HEK293 (cell line): ENCODE results near the gene PRRT2.

ENCODE experiments used
- CTCF ChIA-PET: fragments of 350-600 bp; formaldehyde crosslinking; extraction: SDS; loops from one replicate; lab custom pipeline; 2021; ENCODE audit warnings: antibody characterized with exemption; lab: Yijun Ruan, JAX
- POLR2A ChIA-PET: fragments of 300-600 bp; formaldehyde crosslinking; extraction: SDS; loops from one replicate; lab custom pipeline; 2020; ENCODE audit warnings: antibody characterized with exemption, inconsistent platforms; lab: Yijun Ruan, JAX
- H3K27ac ChIP-seq: fragments of 200-500 bp; sonication (Bioruptor generic); 2 replicates; pipeline ENCODE4 v1.5.1; 2014; ENCODE audit warnings: low read depth, low read length, control low read depth, inconsistent platforms; ENCODE audit errors: extremely low read depth
- H3K36me3 ChIP-seq, 2 experiments: fragments of 200-500 bp in 1 of 2; sonication (Bioruptor generic) in 1 of 2; 1 replicate in 1 of 2; 2 replicates in 1 of 2; pipeline ENCODE4 v1.5.1; 2014 to 2017; ENCODE audit warnings: inconsistent platforms in 2 of 2, low read length in 2 of 2; ENCODE audit not compliant: control insufficient read depth in 2 of 2, insufficient read depth in 1 of 2
- H3K4me1 ChIP-seq: fragments of 200-500 bp; sonication (Bioruptor generic); 2 replicates; pipeline ENCODE4 v1.5.1; 2014; ENCODE audit warnings: mild to moderate bottlenecking, low read length, inconsistent platforms; ENCODE audit not compliant: control insufficient read depth, insufficient read depth
- H3K4me3 ChIP-seq: 2 replicates; pipeline ENCODE4 v1.5.1; 2011; ENCODE audit warnings: low read depth, mild to moderate bottlenecking, control low read depth, low read length, moderate library complexity
- H3K9me3 ChIP-seq: fragments of 200-500 bp; sonication (Bioruptor generic); 2 replicates; pipeline ENCODE4 v1.5.1; 2014; ENCODE audit warnings: low read depth, low read length, inconsistent platforms; ENCODE audit not compliant: control insufficient read depth, insufficient read depth
- GLI2 ChIP-seq: fragments of 450-650 bp; formaldehyde crosslinking; IDR thresholded peaks from 2 replicates; pipeline ENCODE4; 2017; ENCODE audit warnings: missing biosample characterization, missing genetic modification characterization, low read depth, borderline replicate concordance
- HOXC10 ChIP-seq: sonication (generic); formaldehyde crosslinking; IDR thresholded peaks from 2 replicates; pipeline ENCODE4 v1.8.1; 2023; ENCODE audit warnings: mild to moderate bottlenecking, missing genetic modification reagents
- TRIM28 ChIP-seq: IDR thresholded peaks from 2 replicates; pipeline ENCODE4 v1.6.1; 2011; ENCODE audit warnings: low read length, control low read depth, borderline replicate concordance
- ZIC2 ChIP-seq: fragments of 450-650 bp; formaldehyde crosslinking; IDR thresholded peaks from 2 replicates; pipeline ENCODE4 v1.5.1; 2016; ENCODE audit warnings: missing biosample characterization, missing genetic modification characterization
- ZNF138 ChIP-seq: fragments of 450-650 bp; formaldehyde crosslinking; IDR thresholded peaks from 2 replicates; pipeline ENCODE4 v1.5.1; 2016; ENCODE audit warnings: missing biosample characterization, missing genetic modification characterization, borderline replicate concordance
- ZNF169 ChIP-seq: fragments of 450-650 bp; formaldehyde crosslinking; IDR thresholded peaks from 2 replicates; pipeline ENCODE4 v1.5.1; 2016; ENCODE audit warnings: missing biosample characterization, missing genetic modification characterization
- ZNF174 ChIP-seq: fragments of 450-650 bp; formaldehyde crosslinking; IDR thresholded peaks from 2 replicates; pipeline ENCODE4 v1.5.0; 2017; ENCODE audit warnings: missing biosample characterization, mild to moderate bottlenecking, missing genetic modification characterization
- ZNF184 ChIP-seq: fragments of 450-650 bp; IDR thresholded peaks from 2 replicates; pipeline ENCODE4 v1.5.1; 2018; ENCODE audit warnings: missing biosample characterization, mild to moderate bottlenecking, missing genetic modification characterization
- ZNF19 ChIP-seq: fragments of 450-650 bp; formaldehyde crosslinking; IDR thresholded peaks from 2 replicates; pipeline ENCODE4; 2016; ENCODE audit warnings: missing biosample characterization, missing genetic modification characterization, low read depth
- ZNF202 ChIP-seq: fragments of 450-650 bp; formaldehyde crosslinking; IDR thresholded peaks from 2 replicates; pipeline ENCODE4 v1.5.1; 2016; ENCODE audit warnings: missing biosample characterization, missing genetic modification characterization, borderline replicate concordance
- ZNF24 ChIP-seq: fragments of 450-650 bp; formaldehyde crosslinking; IDR thresholded peaks from 2 replicates; pipeline ENCODE4 v1.5.1; 2016; ENCODE audit warnings: missing biosample characterization, missing genetic modification characterization
- ZNF621 ChIP-seq: fragments of 450-650 bp; formaldehyde crosslinking; IDR thresholded peaks from 2 replicates; pipeline ENCODE4 v1.5.1; 2017; ENCODE audit warnings: missing biosample characterization, missing genetic modification characterization
- ZNF837 ChIP-seq: fragments of 450-650 bp; formaldehyde crosslinking; IDR thresholded peaks from 2 replicates; pipeline ENCODE4 v1.5.1; 2016; ENCODE audit warnings: missing biosample characterization, missing genetic modification characterization
- ZNF843 ChIP-seq: fragments of 450-650 bp; formaldehyde crosslinking; IDR thresholded peaks from 2 replicates; pipeline ENCODE4 v1.5.1; 2016; ENCODE audit warnings: missing biosample characterization, missing genetic modification characterization
- TF ChIP-seq, protein P1 (sequence below): fragments of 450-650 bp; formaldehyde crosslinking; IDR thresholded peaks from 2 replicates; pipeline ENCODE4; 2016; ENCODE audit warnings: missing biosample characterization, missing genetic modification characterization
- TF ChIP-seq, protein P2 (sequence below): fragments of 450-650 bp; formaldehyde crosslinking; IDR thresholded peaks from 2 replicates; pipeline ENCODE4 v1.5.1; 2016; ENCODE audit warnings: missing biosample characterization, missing genetic modification characterization
- TF ChIP-seq, protein P3 (sequence below): fragments of 450-650 bp; formaldehyde crosslinking; IDR thresholded peaks from 2 replicates; pipeline ENCODE4 v1.5.1; 2016; ENCODE audit warnings: missing biosample characterization, missing genetic modification characterization, borderline replicate concordance
- TF ChIP-seq, protein P4 (sequence below): fragments of 450-650 bp; formaldehyde crosslinking; IDR thresholded peaks from 2 replicates; pipeline ENCODE4 v1.5.1; 2016; ENCODE audit warnings: missing biosample characterization, missing genetic modification characterization
- TF ChIP-seq, protein P5 (sequence below): fragments of 450-650 bp; formaldehyde crosslinking; IDR thresholded peaks from 2 replicates; pipeline ENCODE4 v1.5.1; 2016; ENCODE audit warnings: missing biosample characterization, missing genetic modification characterization
- TF ChIP-seq, protein P6 (sequence below): fragments of 450-650 bp; formaldehyde crosslinking; IDR thresholded peaks from 2 replicates; pipeline ENCODE4 v1.5.1; 2016; ENCODE audit warnings: missing biosample characterization, missing genetic modification characterization

Gene PRRT2

DNA sequence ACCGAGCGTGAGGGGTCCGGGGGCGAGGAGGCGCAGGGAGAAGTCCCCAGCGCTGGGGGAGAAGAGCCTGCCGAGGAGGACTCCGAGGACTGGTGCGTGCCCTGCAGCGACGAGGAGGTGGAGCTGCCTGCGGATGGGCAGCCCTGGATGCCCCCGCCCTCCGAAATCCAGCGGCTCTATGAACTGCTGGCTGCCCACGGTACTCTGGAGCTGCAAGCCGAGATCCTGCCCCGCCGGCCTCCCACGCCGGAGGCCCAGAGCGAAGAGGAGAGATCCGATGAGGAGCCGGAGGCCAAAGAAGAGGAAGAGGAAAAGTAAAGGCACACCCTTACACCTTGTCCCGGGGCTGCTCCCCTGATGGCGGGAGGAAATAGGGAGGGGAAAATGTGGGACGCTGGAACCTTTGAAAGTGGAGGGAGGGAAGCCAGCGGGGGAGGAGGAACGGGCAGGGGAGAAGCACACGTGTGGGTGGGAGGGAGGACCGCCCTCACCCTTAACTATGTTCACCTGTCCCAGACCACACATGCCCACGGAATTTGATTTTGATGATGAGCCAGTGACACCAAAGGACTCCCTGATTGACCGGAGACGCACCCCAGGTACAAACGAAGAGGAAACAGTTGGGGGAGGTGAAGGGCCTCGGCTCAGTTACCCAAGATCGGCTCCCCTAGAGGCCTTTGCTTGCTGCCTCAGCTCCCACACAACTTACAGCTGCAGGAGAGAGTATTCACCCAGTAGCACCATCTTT, 4.9 kb downstream of the PRRT2 start (continued):
- TF ChIP-seq, protein P1, sequence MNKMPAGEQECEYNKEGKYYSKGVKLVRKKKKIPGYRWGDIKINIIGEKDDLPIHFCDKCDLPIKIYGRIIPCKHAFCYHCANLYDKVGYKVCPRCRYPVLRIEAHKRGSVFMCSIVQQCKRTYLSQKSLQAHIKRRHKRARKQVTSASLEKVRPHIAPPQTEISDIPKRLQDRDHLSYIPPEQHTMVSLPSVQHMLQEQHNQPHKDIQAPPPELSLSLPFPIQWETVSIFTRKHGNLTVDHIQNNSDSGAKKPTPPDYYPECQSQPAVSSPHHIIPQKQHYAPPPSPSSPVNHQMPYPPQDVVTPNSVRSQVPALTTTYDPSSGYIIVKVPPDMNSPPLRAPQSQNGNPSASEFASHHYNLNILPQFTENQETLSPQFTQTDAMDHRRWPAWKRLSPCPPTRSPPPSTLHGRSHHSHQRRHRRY = no peak

DNA sequence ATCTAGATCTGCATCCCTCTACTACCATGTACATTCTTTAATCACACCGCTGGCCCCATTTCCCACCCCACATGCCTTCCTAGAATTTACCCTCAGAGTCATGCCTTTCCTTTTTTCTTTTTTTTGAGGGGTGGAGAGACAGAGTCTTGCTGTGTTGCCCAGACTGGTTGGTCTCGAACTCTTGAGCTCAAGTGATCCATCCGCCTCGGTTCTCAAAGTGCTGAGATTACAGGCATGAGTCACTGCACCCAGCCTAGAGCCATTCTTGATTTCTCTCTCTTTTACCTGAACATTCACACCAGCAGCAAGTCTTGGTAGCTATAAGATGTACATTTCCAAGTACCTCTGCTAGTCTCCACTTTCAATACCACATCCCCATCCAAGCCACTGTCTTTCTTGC, 6.1 kb downstream of the PRRT2 start:
- H3K4me3 ChIP-seq = no peak overlapping the region
- ChIA-PET POLR2A (interaction anchor here (1.3 to 7.5 kb wide), 4 partner anchors 11 to 156 kb away, joined by 4 to 106 read pairs (median 6); partner anchors contain the start of genes ASPHD1, MAZ, SEZ6L2 and TAOK2), CTCF (interaction anchor here (0.7 to 7.2 kb wide), 12 partner anchors 9 to 1173 kb away, joined by 3 to 74 read pairs (median 4); partner anchors contain the start of genes C16orf92 and HSD3B7)
- peaks cover 24 to 35% of the 10 kb centered on the region in 2 experiments for H3K36me3 ChIP-seq
- peaks cover 19% of the 10 kb centered on the region for H3K4me1 ChIP-seq
- H3K9me3 ChIP-seq = no peaks in the 10 kb centered on the region
- no peak for TF ChIP-seq ZNF837 (tag by site-specific recombination)
- TF ChIP-seq ZNF174 (tag by site-specific recombination) = no peak
- no peak for TF ChIP-seq ZNF202 (tag by site-specific recombination)
- no peak for TF ChIP-seq ZNF24
- TF ChIP-seq ZNF843 (tag by site-specific recombination) = no peak
- TF ChIP-seq ZIC2 (tag by site-specific recombination) = no peak
- no peak for TF ChIP-seq HOXC10 (CRISPR knock-in tag)
- H3K27ac ChIP-seq = no peak overlapping the region

DNA sequence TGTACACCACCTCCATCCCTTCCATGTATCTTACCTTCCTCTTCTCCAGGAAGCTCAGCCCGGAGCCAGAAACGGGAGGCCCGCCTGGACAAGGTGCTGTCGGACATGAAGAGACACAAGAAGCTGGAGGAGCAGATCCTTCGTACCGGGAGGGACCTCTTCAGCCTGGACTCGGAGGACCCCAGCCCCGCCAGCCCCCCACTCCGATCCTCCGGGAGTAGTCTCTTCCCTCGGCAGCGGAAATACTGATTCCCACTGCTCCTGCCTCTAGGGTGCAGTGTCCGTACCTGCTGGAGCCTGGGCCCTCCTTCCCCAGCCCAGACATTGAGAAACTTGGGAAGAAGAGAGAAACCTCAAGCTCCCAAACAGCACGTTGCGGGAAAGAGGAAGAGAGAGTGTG, 7.5 kb downstream of the PRRT2 start:
- H3K36me3 ChIP-seq = peaks cover 24 to 35% of the 10 kb centered on the region in 2 experiments
- ChIA-PET POLR2A (interaction anchor here (0.6 to 7.5 kb wide), 10 partner anchors 9 to 202 kb away, joined by 3 to 106 read pairs (median 6); partner anchors contain the start of genes ASPHD1, HIRIP3, MAZ and SEZ6L2), CTCF (interaction anchor here (0.6 to 7.2 kb wide), 9 partner anchors 11 to 1166 kb away, joined by 3 to 74 read pairs (median 4); partner anchors contain the start of gene HSD3B7)
- H3K4me1 ChIP-seq = peaks cover 19% of the 10 kb centered on the region
- no peaks in the 10 kb centered on the region for H3K9me3 ChIP-seq
- H3K27ac ChIP-seq = no peak overlapping the region
- no peak overlapping the region for H3K4me3 ChIP-seq
- TF ChIP-seq, protein P2, sequence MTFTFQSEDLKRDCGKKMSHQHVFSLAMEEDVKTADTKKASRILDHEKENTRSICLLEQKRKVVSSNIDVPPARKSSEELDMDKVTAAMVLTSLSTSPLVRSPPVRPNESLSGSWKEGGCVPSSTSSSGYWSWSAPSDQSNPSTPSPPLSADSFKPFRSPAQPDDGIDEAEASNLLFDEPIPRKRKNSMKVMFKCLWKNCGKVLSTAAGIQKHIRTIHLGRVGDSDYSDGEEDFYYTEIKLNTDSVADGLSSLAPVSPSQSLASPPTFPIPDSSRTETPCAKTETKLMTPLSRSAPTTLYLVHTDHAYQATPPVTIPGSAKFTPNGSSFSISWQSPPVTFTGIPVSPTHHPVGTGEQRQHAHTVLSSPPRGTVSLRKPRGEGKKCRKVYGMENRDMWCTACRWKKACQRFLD (tag by site-specific recombination) = no peak
- TF ChIP-seq, protein P3, sequence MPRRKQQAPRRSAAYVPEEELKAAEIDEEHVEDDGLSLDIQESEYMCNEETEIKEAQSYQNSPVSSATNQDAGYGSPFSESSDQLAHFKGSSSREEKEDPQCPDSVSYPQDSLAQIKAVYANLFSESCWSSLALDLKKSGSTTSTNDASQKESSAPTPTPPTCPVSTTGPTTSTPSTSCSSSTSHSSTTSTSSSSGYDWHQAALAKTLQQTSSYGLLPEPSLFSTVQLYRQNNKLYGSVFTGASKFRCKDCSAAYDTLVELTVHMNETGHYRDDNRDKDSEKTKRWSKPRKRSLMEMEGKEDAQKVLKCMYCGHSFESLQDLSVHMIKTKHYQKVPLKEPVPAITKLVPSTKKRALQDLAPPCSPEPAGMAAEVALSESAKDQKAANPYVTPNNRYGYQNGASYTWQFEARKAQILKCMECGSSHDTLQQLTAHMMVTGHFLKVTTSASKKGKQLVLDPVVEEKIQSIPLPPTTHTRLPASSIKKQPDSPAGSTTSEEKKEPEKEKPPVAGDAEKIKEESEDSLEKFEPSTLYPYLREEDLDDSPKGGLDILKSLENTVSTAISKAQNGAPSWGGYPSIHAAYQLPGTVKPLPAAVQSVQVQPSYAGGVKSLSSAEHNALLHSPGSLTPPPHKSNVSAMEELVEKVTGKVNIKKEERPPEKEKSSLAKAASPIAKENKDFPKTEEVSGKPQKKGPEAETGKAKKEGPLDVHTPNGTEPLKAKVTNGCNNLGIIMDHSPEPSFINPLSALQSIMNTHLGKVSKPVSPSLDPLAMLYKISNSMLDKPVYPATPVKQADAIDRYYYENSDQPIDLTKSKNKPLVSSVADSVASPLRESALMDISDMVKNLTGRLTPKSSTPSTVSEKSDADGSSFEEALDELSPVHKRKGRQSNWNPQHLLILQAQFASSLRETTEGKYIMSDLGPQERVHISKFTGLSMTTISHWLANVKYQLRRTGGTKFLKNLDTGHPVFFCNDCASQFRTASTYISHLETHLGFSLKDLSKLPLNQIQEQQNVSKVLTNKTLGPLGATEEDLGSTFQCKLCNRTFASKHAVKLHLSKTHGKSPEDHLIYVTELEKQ (tag by site-specific recombination) = no peak
- no peak for TF ChIP-seq GLI2
- TF ChIP-seq, protein P4, sequence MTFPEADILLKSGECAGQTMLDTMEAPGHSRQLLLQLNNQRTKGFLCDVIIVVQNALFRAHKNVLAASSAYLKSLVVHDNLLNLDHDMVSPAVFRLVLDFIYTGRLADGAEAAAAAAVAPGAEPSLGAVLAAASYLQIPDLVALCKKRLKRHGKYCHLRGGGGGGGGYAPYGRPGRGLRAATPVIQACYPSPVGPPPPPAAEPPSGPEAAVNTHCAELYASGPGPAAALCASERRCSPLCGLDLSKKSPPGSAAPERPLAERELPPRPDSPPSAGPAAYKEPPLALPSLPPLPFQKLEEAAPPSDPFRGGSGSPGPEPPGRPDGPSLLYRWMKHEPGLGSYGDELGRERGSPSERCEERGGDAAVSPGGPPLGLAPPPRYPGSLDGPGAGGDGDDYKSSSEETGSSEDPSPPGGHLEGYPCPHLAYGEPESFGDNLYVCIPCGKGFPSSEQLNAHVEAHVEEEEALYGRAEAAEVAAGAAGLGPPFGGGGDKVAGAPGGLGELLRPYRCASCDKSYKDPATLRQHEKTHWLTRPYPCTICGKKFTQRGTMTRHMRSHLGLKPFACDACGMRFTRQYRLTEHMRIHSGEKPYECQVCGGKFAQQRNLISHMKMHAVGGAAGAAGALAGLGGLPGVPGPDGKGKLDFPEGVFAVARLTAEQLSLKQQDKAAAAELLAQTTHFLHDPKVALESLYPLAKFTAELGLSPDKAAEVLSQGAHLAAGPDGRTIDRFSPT (tag by site-specific recombination) = no peak
- TF ChIP-seq, protein P5, sequence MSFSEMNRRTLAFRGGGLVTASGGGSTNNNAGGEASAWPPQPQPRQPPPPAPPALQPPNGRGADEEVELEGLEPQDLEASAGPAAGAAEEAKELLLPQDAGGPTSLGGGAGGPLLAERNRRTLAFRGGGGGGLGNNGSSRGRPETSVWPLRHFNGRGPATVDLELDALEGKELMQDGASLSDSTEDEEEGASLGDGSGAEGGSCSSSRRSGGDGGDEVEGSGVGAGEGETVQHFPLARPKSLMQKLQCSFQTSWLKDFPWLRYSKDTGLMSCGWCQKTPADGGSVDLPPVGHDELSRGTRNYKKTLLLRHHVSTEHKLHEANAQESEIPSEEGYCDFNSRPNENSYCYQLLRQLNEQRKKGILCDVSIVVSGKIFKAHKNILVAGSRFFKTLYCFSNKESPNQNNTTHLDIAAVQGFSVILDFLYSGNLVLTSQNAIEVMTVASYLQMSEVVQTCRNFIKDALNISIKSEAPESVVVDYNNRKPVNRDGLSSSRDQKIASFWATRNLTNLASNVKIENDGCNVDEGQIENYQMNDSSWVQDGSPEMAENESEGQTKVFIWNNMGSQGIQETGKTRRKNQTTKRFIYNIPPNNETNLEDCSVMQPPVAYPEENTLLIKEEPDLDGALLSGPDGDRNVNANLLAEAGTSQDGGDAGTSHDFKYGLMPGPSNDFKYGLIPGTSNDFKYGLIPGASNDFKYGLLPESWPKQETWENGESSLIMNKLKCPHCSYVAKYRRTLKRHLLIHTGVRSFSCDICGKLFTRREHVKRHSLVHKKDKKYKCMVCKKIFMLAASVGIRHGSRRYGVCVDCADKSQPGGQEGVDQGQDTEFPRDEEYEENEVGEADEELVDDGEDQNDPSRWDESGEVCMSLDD = no peak
- no peak for TF ChIP-seq TRIM28
- TF ChIP-seq ZNF138 (tag by site-specific recombination) = no peak
- TF ChIP-seq ZNF169 (tag by site-specific recombination) = no peak
- TF ChIP-seq ZNF19 = no peak
- TF ChIP-seq ZNF621 = no peak
- TF ChIP-seq ZNF184 = no peak
- TF ChIP-seq, protein P6, sequence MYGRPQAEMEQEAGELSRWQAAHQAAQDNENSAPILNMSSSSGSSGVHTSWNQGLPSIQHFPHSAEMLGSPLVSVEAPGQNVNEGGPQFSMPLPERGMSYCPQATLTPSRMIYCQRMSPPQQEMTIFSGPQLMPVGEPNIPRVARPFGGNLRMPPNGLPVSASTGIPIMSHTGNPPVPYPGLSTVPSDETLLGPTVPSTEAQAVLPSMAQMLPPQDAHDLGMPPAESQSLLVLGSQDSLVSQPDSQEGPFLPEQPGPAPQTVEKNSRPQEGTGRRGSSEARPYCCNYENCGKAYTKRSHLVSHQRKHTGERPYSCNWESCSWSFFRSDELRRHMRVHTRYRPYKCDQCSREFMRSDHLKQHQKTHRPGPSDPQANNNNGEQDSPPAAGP (tag by site-specific recombination) = no peak
